ENCODE measurements around the gene SMAD1.
"Not testable (repeated sequence)": the region's sequence is repeated elsewhere in the genome, so short reads cannot be mapped to it uniquely, and the experiment has no call there.

The SMAD1 gene

DNA sequence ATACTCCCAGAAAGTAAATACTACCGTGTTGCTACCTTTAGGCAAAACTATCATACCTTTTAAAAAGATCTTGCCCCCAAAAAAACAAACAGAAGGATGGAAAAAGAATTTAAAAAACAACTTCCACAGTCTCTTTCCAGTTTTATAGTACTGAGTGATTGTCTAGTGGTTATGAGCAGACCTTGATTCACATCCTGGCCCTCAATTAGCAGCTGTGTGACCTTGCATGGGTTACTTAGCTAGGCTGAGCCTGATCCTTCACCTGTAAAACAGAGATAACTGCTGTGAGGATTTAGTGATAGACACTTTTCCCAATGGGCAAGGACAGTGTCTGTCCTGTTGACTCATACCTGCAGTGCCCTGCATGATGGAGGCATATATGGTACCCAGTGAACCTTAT lies 49.0 kb downstream of the SMAD1 start:
- no peak for DNase-seq

DNA sequence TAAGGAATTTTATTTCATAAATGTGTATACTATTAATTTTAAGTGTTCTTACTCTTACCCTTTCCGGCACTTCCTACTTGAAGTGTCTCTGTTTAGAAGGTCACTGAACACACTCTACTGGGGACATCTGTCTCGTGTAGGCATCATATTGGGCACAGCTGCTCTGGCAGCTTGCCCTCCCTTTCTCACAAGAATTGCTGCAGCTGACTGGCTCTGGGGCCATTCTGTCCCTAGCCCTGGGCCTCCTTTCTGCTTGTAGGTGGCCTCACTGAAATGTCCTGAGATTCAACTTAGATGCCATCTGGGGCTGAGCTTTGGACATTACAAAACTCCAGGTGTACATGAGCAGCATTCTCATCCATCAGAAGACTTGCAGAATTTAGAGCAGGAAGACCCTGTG lies 49.6 kb downstream of the SMAD1 start:
- DNase-seq = no peak

DNA sequence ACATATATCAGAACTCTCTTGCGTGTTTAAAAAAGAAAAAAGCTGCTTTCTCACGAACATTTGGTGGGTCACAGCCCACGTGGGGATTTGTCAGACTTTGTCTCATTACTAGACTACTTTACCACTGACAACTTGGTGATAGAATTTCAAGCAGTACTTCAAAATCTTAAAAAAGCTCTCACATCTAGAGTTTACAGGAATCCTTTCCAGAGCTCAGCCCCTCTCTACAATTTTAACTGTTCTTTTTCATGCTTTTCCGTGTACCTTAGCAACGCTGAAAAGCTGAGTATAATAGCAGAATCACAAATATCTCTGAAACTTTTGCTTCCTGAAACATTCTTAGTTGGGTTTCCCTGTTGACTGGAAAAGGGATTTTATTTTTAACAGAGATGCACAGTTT lies 50.2 kb downstream of the SMAD1 start:
- DNase-seq = no peak

GRCh38 chr4:145533001-145533400 lies 51.3 kb downstream of the SMAD1 start:
- no peak for DNase-seq

DNA sequence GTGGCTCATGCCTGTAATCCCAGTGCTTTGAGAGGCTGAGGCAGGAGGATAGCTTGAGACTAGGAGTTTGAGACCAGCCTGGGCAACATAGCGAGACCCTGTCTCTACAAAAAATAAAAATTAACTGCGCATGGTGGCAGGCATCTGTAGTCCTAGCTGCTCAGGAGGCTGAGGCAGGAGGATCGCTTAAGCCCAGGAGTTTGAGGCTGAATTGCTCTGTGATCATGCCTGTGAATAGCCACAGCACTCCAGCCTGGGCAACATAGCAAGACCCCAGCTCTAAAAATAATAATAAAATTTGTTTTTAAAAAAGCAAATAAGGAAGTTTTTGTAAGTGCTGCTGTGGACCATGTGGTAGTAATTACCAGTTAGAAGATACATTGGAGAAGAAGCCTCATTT lies 51.8 kb downstream of the SMAD1 start:
- not testable (repeated sequence) for DNase-seq

DNA sequence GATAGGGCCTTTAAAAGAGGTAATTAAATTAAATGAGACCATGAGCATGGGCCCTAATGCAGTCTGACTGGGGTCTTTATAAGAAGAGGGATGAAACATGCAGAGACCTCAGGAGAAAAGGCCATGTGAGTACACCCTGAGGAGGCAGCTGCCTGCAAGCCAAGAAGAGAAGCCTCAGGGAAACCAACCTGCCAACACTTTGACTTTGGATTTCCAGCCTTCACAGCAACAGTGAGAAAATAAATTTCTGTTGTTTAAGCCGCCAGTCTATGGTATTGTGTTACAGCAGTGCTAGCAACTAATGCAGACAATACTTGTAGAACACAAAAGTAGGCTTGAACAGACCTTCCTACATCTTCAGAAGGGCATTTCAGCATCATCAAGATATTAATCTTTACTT lies 52.3 kb downstream of the SMAD1 start:
- no peak for DNase-seq

DNA sequence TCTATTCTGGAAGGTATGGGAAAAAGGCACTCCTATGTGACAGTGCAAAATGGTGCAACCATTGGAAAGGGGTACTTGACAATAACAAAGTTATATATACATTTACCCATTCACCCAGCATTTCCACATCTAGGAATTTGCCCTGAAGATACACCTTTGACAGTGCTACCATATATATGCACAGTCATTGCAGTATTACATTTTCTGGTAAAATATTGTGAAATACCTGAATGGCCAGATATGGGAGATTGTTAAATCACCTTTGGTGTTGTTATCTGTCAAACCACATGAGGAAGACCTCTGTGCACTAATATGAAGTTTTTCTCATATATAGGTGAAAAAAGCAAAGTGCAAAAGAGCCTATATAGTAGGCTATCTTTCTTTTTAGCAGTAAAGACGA lies 53.5 kb downstream of the SMAD1 start:
- peak; percentile 42 for DNase-seq

DNA sequence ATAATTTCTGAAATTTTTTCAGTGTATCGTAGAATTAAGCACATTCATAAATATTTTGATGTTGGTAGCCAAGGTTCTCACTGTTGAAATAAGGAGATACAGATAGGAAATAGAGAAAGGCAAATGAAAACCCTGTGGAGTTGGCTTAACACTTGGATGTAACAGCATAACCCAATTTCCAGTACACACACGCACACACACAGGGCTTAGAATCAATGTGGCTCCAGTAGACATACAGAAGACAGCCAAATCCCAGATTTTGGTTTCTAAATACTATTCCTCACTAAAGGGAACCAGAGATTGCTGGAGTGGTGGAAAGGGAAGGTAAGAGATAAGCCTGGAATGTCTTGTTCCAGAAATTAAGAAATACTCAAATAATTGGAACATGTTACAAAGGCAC lies 54.4 kb downstream of the SMAD1 start:
- no peak for DNase-seq

GRCh38 chr4:145538596-145538995 lies 56.9 kb downstream of the SMAD1 start:
- DNase-seq = no peak

DNA sequence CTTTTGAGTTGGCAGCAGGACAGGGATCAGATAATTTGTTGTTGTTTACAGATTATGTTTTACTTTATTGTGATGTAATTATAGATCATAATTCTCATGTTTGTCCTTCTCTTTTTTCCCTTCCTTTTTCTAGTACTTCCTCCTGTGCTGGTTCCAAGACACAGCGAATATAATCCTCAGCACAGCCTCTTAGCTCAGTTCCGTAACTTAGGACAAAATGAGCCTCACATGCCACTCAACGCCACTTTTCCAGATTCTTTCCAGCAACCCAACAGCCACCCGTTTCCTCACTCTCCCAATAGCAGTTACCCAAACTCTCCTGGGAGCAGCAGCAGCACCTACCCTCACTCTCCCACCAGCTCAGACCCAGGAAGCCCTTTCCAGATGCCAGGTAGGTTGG lies 58.0 kb downstream of the SMAD1 start:
- no peak for DNase-seq

- DNase-seq = no peak
Observed at GRCh38 chr4:145540235-145540634, 58.6 kb downstream of the SMAD1 start.

DNA sequence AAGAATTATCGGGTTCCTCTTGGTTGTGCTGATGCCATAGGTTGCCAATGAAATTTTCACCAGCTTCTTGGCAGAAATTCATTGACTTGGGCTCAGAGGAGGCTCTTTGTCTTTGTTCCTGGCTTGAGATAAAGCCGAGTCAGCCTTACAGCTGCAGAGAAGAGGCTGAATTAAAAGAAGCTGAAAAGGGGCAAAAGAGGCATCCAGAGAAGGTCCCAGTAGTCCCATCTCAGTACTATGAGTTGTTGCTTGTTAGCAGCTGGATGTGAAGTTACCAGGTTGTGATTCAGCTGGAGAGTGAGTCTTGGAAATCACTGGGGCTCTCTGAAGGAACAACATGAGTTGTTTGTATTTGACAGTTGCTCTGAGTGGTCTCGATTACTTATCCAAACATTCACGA lies 59.7 kb downstream of the SMAD1 start:
- DNase-seq = no peak

- DNase-seq = no peak
Observed at GRCh38 chr4:145545031-145545430, 63.4 kb downstream of the SMAD1 start.

DNA sequence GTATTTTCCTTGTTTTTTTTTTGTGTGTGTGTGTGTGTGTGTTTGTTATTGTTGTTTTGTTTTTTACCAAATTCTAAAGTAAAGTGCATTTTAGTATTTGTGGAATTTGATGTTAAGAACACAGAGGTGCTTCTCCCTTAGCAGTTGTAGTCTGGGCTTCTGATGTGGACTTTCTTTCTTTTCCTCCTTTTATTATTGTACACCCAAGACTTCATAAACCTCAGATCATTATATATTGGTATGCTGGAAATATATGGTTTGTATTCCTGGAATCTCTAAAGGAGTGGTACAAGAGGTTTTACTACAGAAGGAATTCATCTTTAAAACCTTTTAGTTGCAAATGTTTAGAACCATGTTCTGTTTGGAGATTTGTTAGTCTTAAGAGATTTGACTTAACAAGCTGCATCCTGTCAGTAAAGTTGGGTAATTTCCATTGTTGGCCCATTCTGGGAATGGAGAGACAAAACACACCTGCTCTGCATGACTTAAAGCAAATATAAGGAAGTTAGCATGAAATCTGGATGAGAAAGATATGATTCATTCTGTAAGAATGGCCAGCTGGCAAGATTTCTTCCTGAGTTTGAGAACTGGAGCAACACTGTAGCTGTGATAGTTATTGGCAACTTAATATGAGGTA lies 64.0 kb downstream of the SMAD1 start:
- peak; percentile 56 for DNase-seq

GRCh38 chr4:145546175-145546915 lies 64.7 kb downstream of the SMAD1 start:
- DNase-seq = no peak

GRCh38 chr4:145551660-145552059 lies 70.0 kb downstream of the SMAD1 start:
- DNase-seq = no peak

- no peak for DNase-seq
Observed at GRCh38 chr4:145552181-145552822, 70.6 kb downstream of the SMAD1 start.

DNA sequence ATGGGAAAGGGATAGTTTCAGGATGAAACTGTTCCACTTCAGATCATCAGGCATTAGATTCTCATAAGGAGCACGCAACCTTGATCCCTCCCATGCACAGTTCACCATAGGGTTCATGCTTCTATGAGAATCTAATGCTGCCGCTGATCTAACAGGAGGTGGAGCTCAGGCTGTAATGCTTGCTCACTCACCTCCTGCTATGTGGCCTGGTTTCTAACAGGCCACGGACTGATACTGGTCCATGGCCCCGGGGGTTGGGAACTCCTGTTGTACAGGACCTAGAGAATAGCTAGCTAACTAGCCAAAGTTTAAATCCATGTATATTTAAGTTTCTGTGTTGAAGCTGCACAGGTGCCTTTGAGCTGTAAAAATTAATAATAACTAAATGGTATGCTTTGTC lies 71.7 kb downstream of the SMAD1 start:
- no peak for DNase-seq

GRCh38 chr4:145554691-145555090 lies 73.0 kb downstream of the SMAD1 start:
- DNase-seq = no peak

DNA sequence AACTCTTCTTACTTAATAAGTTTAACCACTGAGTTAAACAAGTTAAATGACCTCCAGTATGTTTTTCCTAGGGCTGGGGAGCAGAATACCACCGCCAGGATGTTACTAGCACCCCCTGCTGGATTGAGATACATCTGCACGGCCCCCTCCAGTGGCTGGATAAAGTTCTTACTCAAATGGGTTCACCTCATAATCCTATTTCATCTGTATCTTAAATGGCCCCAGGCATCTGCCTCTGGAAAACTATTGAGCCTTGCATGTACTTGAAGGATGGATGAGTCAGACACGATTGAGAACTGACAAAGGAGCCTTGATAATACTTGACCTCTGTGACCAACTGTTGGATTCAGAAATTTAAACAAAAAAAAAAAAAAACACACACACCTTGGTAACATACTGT lies 76.1 kb downstream of the SMAD1 start:
- peak; percentile 82 for DNase-seq

- DNase-seq = no peak
Observed at GRCh38 chr4:145563293-145563985, 81.8 kb downstream of the SMAD1 start.

- no peak for DNase-seq
Observed at GRCh38 chr4:145564540-145564939, 82.9 kb downstream of the SMAD1 start.

DNA sequence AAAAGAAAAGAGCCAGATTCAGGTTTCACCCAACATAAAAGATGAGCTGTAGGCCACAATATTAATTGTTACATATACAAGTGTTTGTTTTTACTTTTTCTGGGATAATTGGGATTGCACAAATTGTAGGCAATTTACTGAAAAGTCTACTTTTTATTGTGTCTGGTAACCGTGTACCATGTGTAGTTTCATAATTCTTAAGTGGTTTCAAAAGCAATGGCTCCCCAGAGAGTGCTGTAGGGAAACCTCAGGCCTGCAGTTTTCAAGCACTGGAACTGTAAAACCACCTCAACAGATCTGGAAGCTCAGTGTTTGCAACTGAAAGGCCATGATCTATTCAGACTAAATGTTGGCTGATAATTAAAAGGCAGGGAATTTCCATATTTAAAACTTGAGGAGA lies 83.7 kb downstream of the SMAD1 start:
- no peak for DNase-seq
